GM19238 (cell line): ENCODE results near the gene ARHGAP36.
A peak's percentile ranks its signal among the peaks of the same experiment; 100 is the strongest.

Experiments used
- DNase-seq: peaks from one replicate; pipeline ENCODE4 v3.0.0; 2011; ENCODE audit warnings: low spot score; ENCODE audit not compliant: insufficient read length

Gene ARHGAP36

DNA sequence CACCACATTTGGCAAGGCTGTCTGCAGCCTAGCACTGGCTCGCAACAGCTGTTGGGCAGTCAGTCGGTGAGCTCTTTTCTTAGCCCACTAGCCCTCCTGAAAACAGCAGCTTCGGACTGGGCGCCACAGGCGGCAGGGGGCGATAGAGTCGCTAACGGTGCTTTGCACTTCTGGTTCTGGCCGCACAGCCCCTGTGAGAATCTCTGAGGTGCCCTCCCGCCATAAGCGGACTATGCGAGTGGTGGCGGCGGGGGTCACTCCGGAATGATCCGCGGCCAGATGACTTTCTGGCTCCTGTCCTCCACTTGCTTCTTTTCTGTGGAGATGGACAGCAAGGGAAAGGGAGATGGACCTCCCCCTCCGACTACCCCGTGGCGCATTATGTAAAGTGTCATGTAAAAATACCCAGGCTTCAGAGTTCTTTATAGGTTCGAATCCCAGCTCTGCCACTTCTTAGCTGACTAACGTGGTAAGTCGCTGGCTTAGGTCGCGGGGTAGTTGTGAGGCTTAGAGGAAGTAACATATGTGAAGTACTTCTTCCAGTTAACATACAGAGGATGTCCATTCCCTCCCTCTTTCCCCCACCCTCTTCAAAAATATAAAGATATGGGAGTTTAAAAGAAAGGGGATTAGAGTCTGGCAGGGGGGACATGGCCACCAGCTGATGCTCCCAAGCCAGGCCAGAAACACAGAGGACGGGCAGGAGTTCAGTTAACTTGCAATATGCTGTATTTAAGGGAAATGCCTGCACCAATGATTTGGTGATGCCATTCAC, 11.0 kb downstream of the ARHGAP36 start:
- DNase-seq: peak; percentile 23

DNA sequence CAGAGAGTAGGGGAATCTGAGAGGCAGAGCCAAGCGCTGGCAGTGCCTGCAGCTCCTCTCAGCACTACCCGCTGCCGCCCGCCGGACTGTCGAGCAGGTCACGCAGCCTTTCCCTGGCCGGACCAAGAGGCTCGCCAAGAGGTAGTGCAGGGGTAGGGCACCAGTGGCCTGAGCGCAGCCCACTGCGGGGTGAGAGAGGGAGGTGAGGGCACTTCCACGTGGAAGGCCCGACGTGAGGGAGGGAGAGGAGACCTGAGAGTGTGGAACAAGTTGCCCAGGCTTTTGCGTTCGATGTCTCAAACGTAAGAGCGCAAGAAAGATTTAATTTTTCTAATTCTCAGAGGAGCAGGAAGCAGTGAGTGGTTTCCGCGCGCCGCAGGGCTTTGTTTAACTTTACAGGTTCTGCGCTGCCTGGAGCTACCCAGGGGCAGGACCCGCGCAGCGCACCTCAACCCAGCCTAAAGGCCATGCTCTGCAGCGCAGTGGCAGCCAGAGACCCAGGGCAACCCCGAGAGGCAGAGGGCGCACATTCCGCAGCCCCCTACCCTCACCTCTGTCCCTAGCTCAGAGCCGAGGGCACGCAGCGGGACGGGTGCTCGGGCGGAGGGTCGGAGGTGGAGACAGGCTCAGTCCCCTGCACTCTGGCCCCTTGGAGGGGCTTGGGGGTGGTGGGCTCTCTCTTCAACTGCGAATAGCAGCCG, 14.9 kb downstream of the ARHGAP36 start:
- DNase-seq: no peak

DNA sequence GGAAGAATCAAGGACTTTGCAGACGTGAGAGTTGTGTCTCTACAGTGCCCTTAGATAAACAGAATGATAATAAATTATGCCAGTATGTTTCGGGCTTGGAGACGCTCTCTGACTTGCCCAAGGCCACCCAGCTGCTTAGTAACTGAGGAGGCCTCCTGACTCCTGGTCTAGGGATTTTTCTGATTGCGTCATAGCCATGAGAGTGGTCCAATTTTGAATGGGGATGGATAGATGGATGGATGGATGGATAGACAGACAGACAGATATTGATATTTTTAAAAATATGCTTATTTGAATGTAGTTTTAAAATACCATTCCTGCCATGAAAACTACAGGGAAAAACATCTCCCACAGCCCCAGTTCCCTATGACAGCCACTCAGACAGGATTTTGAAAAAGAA, 15.5 kb downstream of the ARHGAP36 start:
- DNase-seq: no peak

DNA sequence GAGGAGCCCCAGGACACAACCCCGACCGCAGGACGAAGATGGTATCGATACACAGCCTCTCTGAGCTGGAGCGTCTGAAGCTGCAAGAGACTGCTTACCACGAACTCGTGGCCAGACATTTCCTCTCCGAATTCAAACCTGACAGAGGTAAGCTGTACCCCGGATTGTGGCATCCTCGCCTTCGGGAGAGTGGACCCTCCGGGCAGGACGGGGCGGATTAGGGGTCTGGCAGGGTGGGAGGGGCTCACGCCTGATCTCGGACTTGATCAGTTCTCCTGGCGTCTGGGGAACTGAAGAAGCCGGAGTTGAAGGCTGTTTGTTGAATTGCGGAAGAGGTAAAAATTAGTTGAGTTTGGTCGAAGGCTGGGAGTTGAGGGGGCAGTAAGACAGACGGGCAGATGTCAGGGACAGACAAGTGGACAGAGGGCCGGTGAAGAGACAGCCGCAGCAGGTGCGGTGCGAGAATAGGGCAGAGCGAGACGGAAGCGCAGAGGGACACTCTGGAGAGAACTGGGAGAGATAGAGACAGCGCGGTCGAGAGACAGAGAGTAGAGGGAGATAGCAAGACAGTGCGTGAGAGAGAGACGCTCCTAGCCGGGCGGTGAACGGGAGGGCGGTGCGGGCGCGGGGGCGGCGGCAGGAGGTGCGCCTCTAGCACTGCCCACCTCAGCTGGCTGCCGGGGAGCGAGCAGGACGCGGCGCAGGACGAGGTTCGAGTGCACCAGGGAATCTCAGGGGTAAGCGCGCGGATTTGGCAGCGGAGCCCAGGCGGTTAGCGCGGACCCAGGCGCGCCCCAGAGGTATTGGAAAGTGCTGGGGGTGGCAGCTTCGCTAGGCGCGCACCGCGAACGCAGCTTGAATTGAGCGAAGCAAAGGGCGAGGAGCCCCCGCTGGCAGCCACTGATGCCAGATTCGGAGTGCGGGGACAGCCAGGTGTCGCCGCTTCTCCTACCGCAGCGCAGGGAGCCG, 23.9 kb downstream of the ARHGAP36 start:
- DNase-seq: no peak

DNA sequence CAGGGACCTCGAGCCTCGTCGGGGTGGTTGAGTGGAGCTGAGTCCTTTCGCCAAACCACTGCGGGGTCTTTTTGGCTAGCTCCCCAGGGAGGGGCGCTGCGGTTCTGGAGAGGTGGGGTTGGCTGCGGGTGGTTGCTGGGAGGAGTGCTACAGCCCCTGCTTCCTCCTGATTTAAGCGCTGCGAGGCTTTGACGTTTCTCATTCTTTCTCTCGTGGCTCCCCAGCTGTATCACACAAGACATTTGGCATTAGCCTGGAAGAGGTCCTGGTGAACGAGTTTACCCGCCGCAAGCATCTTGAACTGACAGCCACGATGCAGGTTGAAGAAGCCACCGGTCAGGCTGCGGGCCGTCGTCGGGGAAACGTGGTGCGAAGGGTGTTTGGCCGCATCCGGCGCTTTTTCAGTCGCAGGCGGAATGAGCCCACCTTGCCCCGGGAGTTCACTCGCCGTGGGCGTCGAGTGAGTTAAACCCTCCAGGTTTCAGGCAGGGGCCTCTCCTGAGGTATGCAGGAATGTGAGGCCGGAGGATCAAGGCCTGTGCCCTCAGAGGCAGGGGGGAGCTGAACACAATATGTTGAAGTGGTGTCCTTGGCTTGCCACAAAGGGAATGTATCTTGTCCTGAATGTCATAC, 25.5 kb downstream of the ARHGAP36 start:
- no peak for DNase-seq

DNA sequence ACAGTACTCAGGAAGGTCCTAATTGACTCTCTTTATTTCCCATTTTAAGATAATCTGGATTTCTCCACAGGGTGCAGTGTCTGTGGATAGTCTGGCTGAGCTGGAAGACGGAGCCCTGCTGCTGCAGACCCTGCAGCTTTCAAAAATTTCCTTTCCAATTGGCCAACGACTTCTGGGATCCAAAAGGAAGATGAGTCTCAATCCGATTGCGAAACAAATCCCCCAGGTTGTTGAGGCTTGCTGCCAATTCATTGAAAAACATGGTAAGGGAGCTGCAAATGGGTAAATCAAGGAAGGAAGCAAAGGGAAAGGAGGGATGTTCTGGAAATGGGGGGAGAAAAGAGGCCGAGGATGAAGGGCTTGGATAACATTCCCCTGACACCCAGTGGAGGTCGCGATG, 26.0 kb downstream of the ARHGAP36 start:
- DNase-seq: no peak

DNA sequence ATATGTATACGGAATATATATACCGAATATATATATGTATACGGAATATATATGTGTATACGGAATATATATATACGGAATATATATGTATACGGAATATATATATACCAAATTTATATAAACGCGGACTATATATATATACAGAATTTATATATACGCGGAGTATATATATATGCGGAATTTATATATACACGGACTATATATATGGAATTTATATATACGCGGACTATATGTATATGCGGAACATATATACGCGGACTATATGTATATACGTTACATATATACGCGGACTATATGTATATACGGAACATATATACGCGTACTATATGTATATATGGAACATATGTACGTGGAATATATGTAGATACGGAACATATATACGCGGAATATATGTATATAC, 78.6 kb downstream of the ARHGAP36 start:
- DNase-seq: no peak

DNA sequence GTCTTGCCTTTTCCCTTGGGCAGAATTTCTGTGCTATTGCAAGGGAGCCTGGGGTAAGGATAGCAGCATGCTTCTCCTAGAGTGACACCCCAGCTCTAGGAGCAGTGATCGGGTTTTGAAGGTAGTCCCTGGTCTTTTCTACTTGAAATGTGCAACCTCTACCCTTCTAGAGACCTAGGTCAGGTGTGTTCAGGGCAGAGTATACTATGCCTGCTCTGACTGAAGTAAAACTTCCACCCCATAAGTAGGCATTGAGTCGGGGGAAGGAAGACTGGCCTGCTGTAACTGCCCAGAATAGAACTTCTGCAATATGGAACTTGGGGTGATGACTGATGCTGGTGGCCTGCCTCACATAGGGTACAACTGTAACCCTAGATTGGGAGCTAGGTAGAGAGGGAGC, 80.9 kb downstream of the ARHGAP36 start:
- no peak for DNase-seq
